ENCODE measurements around the gene RAD54L.

GRCh38 chr1:46262508-46262907 is 14.9 kb downstream of the RAD54L start:
- TF ChIP-seq, protein P1, sequence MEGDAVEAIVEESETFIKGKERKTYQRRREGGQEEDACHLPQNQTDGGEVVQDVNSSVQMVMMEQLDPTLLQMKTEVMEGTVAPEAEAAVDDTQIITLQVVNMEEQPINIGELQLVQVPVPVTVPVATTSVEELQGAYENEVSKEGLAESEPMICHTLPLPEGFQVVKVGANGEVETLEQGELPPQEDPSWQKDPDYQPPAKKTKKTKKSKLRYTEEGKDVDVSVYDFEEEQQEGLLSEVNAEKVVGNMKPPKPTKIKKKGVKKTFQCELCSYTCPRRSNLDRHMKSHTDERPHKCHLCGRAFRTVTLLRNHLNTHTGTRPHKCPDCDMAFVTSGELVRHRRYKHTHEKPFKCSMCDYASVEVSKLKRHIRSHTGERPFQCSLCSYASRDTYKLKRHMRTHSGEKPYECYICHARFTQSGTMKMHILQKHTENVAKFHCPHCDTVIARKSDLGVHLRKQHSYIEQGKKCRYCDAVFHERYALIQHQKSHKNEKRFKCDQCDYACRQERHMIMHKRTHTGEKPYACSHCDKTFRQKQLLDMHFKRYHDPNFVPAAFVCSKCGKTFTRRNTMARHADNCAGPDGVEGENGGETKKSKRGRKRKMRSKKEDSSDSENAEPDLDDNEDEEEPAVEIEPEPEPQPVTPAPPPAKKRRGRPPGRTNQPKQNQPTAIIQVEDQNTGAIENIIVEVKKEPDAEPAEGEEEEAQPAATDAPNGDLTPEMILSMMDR (IDR thresholded peaks at IDR 0.05; ENCODE audit: insufficient read depth, low read length, poor library complexity, severe bottlenecking) = no peak
- no peak for TF ChIP-seq EZH2phosphoT487 (conservative IDR thresholded peaks at IDR 0.05; ENCODE audit: low read length)
